Measurements from ENCODE around the gene PHLDB3.
"Not testable (repeated sequence)": the region's sequence is repeated elsewhere in the genome, so short reads cannot be mapped to it uniquely, and the experiment has no call there.

DNA sequence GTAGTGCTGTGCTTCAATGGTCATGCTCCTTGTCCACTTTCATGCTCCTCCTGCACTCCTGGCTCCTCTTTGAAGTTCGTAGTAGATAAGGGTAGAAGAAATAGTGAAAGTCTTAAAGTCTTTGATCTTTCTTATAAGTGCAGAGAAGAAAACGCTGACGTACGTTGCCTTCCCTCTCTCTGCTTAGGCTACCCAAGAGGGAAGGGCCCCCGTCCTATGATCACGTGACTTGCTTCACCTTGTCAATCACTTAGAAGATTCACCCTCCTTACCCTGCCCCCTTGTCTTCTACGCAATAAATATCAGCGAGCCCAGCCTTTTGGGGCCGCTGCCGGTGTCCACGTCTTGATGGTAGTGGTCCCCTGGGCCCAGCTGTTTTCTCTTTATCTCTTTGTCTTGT is 67.3 kb downstream of the PHLDB3 start:
- TF ChIP-seq, protein P1, sequence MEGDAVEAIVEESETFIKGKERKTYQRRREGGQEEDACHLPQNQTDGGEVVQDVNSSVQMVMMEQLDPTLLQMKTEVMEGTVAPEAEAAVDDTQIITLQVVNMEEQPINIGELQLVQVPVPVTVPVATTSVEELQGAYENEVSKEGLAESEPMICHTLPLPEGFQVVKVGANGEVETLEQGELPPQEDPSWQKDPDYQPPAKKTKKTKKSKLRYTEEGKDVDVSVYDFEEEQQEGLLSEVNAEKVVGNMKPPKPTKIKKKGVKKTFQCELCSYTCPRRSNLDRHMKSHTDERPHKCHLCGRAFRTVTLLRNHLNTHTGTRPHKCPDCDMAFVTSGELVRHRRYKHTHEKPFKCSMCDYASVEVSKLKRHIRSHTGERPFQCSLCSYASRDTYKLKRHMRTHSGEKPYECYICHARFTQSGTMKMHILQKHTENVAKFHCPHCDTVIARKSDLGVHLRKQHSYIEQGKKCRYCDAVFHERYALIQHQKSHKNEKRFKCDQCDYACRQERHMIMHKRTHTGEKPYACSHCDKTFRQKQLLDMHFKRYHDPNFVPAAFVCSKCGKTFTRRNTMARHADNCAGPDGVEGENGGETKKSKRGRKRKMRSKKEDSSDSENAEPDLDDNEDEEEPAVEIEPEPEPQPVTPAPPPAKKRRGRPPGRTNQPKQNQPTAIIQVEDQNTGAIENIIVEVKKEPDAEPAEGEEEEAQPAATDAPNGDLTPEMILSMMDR (IDR thresholded peaks at IDR 0.05), result not testable (repeated sequence)
- not testable (repeated sequence) for TF ChIP-seq POLR2AphosphoS5 (IDR thresholded peaks at IDR 0.05)
